HG03045 (cell line): ENCODE results near the gene HIVEP2.
A peak's percentile ranks its signal among the peaks of the same experiment; 100 is the strongest.

ENCODE experiments used
- ATAC-seq: cut with Tn5 transposase; IDR thresholded peaks from one replicate; pipeline ENCODE4 v1.9.1; 2021; ENCODE audit warnings: mild to moderate bottlenecking, moderate library complexity; ENCODE audit not compliant: unreplicated experiment

HIVEP2 gene

DNA sequence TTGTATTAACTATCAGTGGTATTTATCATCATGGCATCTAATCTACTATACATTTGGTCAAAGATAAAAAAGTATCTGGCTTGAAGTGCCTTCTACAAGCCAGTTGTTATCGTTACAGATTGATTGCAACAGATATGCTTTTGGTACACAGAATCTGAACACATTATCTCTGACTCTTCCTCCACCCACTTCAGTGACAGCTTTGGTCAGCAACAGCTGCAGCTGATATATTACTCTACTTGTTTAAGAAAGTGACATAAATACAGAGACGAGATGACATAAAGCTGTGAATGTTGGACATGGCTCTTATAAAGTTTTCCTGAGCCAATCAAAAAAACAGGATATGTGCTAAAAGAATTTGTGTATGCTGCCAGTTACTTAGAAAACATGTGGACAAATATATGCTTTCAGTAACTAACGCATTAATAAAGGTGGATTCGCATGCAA, 77.6 kb downstream of the HIVEP2 start:
- ATAC-seq: no peak

DNA sequence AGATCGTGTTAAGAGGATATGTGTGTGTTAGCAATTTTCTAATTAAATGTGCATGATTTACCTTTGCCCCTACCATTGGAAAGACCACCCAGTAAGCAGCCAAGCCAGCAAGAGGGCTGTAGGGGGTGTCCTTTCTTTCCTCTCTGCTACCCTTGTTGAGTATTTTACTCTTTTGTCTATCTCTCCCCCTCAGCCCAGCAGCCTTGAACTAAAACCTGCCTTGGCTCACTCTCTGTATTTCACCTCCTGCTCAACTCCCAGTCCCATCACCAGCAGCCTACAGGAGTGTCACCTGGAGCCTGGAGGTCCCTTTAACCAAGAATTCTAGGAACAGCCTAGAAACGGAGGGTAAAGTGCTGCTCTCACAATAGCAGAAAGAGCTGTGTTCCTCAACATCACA, 81.0 kb downstream of the HIVEP2 start:
- no peak for ATAC-seq

DNA sequence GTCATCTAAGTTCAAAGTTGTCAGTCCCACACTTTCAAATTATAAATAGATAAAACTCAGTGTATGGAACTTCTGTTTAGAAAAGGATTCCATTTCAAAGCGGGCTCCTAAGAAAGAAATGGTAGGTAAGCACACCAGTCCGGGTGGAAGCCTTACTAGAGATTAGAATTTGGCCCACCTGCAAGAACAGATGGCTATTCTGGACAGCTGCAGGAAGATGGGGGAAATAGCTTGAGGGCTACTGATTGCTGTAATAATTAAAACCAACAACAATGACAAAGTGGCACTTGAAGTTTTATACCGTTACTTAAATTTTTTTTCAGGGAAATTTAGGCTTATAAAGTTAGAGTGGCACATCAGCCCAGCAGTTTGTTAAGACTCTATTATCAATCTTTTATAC, 83.3 kb downstream of the HIVEP2 start:
- ATAC-seq: no peak

DNA sequence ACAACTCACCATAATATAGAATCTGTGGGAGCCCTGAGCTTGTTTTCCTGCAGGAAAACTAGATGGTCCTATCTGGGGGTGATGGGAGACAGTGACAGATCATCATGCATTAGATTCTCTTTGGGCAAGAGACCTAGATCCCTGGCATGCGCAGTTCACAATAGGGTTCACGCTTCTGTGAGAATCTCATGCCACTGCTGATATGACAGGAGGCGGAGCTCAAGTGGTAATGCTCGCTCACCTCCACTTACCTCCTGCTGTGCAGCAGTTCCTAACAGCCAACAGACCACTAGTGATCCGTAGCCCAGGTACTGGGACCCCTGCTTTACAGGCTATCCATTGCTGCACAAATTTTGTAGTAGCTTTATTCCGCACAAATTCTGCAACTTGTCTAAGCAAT, 84.5 kb downstream of the HIVEP2 start:
- ATAC-seq: no peak

DNA sequence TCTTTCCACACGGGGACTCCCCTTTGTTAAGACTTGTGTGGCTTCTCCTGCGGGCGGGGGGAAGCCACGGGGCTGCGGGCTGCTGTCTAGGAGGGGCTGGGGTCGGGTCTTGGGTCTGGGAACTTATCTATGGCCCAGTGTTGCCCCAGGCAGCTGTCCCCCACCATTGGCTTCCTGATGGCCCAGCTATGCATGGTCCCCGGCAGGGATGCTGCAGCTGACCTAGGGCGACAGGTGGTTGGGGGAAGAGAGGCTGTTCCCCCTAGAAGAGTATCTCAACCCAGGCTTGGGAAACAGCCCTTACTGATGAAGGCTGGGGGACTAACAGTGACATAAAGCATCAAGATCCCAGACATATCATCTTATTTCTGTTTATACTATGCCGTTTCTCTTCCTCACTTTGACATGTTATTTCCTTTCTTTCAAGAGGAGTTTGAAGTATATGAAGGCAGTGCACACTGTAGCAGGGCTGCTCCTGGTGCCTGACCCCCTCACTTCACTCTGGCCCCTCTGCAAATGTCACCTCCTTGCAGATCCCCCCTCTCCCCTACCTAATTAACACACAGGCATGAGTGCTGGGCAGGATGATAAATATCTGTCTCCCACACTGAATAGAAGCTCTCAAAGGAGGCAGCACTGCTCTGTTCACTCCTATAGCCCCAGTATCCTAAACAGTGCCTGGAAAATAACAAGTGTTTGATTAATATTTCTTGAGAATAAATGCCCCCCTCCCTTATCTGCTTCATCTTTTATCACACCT, 87.0 kb downstream of the HIVEP2 start:
- ATAC-seq: peak; percentile 24

DNA sequence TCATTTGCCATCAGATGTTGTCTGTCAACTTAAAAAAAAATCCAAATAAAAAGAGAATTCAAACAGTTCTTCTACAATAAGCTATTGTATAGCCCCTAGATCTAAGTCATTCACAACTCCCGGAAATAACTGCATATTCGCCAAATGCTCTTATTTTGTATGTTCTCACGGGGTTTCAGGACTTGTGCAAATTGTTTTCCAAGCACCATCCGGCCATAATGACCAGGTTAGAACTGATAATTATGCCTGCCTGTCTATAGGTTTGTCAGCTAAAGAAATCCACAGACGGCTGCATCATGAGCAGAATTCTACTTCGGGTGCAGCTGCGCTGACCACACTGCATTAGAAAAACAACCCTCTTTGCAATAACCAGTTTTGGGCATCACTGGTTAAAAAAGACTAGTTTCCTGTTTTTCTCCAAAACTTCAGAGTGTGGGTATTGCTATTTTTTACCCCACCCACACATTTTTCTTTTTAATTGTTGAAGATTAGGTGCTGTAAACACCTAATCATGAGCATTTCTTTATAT, 87.7 kb downstream of the HIVEP2 start:
- ATAC-seq: peak; percentile 42

DNA sequence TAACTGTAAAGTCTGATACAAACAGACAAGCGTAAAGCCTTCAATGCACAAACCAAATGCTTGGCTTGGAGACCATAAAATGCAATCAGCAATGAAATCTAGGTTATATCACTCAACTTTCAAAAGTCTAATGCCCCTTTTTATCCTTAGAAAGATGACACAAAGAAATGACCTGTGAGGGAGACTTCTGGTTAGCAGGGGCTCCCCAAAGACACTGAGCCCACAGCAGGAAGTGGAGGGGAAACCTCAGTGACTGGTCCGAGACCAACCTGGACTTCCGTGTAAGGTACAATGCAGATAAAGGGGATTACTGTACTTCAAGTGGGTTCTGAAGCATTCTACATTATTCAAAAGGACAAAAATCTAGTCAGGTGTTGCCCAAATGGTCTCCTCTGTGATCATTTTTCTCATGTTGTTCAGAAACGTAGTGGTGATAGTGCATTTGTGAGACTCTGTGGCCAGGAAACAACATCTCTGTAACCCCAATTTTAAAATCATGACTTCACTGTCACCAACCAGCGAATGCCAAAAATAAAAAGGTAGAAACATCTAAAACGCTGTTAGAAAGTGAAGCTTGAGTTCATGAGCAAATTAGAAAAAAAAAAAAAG, 88.2 kb downstream of the HIVEP2 start:
- ATAC-seq: peak; percentile 67

DNA sequence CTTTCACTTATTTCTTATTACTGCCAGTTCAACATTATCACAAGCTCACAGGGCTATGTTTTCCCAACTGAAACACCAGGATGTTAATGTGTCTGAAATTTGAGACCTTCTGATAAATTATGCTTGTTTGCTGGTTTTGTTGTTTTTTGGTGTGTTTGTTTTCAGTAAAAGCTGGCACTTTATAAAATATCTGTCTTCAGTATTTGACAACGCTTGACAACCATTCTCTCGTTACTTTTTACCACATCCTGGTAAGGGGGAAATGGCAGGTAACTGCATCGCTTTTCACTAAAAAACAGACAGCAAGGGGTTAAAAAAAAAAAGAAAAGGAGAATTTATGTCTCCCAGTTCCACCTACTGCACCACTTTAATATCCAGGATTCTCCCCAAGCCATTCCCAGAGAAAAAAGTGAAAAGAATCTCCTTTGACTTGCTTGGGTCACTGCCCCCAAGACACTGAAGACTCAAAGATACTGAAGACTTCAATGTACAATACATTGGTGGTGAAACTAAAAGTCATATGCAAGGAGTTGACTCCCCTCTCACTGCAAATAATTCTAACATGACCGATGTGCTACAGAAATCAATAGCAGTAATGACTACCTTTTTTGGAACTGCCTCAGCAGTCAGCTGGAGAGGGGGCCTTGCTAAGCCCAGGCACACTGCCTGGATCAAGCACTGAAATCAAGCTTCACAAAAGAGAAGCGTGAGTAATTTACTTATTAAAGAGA, 88.9 kb downstream of the HIVEP2 start:
- ATAC-seq: peak; percentile 35

DNA sequence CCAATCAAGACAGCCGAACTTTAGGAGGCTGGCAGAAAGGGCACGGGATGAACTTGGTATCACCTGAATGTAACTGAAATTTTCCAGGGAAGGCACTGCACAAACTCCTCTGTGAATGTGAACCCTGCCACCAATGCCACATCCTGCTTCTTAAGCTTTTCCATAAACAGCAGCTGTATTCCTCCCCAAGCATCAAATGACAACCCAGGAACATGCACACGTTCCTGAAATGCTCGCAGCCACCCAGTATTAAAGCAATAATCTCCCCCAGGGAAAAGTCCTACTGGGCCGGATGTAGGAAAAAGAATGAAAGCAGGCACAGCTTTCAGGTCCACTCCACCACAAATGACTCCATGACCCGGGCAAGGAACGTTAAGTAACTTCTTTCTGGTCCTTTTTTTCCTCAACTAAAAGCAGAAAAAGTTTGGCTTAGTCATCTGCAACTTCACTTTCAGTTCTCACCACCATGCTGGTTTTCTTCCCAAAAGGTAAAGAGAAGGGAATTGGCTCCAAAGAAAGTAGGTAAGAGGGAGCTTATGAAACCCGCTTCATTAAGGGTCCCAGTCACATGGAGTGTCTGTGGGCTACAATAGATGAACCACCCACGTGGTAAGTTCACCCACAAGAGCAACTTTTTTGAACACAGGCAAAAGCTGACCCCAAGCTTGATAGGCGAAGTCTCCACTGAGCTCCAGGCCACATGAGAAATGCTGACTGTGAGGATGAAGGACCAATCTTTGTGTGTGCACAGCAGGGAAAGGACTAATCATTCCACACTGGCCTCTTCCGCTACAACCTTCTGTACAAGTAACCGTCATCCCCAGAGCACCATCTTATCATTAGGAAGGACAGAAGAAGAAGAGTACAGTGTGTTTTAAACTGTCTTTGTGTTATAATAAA, 90.1 kb downstream of the HIVEP2 start:
- no peak for ATAC-seq

DNA sequence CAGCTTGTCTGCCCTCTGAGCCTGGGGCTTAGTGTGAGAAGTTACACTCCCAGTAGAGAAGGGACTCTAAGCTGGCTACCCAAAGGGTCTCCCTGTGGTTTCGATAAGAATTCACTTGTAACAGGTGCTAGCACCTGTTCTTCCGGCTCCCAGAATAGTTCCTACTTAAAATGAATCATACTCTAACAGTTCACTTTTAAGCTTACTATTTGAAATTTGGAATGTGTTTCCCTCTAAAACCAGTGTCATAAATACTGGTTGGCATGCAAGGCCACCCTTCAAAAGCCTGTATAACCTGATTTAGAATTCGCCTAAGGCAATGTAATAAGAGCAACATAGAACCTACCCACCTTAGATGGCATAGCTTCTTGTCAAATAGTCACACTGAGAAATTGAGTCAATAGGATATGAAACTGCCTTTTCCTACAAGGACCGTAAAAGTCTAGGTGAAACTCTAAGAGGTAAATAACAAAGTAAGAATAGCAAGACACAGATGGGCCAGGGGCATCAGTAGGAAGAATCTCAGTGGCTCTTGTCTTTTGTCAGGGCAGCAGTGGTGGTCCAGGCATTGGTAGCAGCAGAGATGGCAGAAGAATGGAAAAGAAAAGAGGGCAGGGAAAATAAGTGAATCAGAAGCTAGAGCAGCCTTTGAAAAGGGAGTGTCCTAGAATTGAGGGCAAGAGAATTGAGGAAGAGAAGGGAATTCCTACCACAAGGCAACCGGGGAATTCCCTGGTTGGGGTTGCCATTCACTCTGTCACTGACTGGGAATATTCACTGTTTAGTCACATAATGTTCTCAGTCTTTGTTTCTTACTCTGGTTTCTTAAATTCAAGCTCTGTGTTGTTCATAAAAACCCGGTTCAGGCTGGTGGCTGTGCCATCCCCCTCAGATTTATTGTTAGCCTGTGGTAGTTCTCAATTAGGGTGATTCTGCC, 91.5 kb downstream of the HIVEP2 start:
- no peak for ATAC-seq

DNA sequence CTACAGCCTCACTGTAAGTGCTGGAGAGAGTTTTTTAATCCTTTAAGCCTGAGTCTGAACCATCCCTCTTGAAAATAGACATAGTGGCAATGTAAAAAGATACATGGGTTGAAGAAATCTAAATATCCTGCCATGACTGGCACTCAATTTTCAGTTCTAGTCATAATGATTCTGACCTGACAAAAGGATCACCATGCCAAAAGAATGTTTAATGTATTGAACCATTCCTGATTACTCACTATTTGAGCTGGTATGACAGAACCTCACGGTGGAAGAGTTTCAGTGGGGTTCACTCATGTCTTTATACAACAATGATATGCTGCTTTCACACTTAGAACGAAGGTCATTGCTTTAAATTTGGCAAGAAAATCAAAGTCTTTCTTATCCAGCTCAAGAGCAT, 93.4 kb downstream of the HIVEP2 start:
- ATAC-seq: no peak

DNA sequence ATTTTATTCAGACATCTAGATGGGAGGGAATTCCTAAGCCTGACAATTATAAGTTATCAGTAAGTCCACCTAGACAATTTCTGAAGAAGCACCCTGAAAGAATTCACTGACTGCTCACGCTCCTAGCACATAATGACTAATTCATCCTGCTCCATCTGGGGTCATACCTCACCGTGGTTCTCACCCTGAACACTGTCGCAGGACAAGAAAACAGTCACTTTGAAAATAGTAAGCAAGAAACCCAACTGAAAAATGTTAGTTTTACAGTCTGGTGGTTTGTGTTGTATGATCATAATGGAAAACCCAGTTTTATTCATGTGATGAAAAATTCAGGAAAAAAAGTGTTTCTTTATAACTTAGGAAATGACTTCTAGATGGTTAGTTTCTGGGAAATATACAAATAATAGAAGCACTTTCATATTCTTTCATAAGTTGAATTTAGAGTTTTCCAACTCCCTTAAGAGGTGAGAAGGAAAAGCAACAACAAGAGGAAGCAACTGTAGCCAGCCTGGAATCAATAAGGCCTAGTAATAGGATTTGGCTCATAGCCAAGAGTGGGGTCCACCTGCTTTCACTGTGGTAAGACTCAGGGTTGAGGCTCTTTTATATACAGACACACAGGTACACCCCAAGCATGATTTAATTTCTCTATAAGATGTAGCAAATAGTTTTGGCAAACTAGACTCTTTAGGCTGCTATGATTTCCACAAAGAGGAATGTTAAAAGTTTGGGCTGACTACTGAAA, 94.1 kb downstream of the HIVEP2 start:
- peak; percentile 58 for ATAC-seq

DNA sequence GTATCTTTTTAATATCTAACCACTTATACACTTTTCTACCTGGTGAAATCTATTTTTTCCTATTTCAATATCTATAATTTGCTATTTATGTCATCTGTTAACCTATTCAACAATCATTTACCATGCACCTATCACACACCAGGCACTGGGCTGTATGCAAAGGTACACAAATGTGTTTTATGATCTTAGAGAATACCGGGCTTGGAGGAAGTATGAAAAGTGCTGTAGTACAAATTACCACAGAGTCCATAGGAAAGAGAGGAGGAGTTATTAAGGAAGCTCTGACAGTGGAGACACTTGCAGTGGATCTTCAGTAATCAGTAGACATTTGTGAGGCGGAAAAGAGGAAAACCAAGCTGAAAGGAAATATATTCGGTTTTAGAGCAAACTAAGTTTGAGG, 96.0 kb downstream of the HIVEP2 start:
- ATAC-seq: no peak

DNA sequence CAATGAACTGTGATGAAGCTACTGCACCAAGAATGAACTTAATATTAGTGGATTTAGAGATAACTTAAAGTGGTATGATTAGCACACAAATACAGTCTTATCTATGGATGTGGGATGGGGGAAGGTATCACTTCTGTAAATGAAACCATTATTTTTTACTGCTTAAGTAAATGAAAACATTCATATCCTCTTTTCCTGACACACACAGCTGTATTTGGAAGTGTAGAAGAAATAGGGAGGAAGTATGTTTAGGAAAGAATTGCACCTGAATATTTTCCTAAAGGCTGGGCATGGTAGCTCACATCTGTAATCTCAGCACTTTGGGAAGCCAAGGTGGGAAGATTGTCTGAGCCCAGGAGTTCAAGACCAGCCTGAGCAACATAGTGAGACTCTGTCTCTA, 96.8 kb downstream of the HIVEP2 start:
- ATAC-seq: no peak

DNA sequence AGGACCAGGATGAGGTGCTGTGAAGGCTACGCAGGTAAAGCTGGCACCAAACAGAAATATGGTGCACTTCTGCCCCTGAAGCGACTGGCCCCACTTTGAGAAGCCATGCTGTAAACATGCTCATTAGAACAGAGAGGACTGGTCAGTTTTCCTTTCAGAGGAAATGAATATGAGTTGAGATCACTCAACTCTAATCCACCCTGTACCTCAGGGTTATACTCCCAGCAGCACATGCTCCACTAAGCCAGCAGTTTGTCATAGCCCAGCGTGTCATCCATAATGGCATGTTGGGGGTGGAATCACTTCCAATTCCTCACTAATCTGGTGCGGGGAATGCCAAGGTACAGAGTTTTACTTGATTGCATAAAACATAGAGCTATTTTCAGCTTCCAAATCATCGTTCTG, 98.1 kb downstream of the HIVEP2 start:
- ATAC-seq: no peak

DNA sequence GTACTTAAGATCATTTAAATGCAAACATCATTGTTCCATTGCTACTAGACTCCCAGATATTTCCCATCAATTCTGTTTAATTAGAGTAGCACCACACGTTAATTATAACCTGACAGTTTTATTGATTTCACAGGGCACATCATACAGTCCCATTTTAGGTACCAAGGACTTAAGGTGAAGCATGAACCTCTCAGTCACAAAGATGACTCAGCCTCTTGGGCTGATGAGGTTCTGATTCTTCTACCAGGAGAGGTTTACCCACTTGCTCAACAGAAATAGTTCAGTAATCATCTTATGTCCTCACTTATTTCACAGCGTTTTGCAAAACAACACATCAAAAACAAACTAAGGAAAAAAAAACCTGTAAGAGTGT, 98.5 kb downstream of the HIVEP2 start:
- ATAC-seq: no peak

DNA sequence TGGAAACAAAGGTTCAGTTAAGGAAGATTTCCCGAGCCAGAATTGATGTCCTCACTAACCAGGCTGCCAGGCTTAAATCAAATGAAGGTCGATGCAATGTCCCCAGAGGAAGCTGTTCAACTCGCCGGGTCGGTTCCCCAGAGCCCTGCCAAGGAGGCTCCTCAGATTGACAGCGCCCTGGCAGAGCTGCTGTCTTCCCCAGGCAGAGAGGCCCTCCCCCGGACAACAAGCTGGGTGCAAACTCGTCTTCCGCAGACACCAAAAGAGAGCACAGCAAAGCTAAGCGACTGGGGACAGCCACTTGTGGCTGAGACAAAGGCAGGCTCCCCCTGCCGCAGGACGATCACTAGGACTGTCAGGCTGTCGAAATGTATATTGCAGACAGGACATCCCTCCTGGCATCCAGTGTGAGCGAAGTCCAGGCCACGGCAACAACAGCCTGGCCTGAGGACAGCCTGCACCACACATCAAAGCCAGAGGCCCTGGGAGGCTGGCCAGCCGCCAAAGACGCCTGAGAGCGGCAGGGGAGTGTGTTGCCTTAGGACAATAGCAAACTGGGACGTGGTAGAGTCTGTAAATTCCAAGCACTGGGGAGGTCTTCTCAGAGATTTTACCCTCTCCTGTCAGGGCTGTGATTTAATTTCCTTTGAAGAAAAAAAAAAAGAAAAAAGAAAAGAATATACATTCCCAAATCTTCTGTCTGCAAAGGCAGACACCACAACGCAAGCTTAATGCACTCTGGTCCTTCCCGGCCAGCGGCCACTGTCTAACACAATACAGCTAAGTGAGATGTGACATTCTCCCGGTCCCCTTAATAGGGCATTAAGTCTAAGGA, 99.1 kb downstream of the HIVEP2 start:
- ATAC-seq: no peak

DNA sequence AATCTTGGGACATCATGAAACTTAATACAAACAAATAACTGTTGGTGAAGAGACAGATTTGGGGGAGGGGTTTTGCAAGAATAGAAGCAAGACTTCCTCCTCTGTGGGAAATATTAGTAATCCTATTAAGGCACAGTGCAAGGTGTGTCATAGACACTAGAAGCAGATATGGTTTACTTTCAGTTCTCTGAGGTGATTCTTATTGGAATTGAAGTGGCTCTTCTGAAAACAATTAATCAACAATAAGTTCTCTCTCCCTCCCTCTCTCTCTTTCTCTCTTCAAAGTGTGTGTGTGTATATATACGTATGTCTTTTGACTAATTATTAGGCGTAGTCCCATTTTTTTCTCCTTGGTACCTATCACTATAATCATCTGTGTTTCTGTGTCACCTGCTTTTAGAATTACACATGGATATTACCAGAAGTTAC, 99.8 kb downstream of the HIVEP2 start:
- ATAC-seq: peak; percentile 28
